Keratinocyte (primary cell): ENCODE data around the gene SPG11. TPM values are rescaled to one million over a fixed set of nuclear protein-coding genes. Genes with fewer than 3 reads are reported as not detected.
A peak's percentile ranks its signal among the peaks of the same experiment; 100 is the strongest.

Experiments used
- DNase-seq: peaks from one replicate; pipeline ENCODE4 v3.0.0-alpha.2; 2011; ENCODE audit warnings: low read depth, missing footprints, low spot score
- FAIRE-seq: peaks from 2 replicates; lab custom pipeline; 2011; peaks lifted over from hg19 to GRCh38; lab: Jason Lieb, UNC
- H2AFZ ChIP-seq: 2 replicates; pipeline ENCODE4 v1.6.0; 2012; ENCODE audit warnings: low read length, control low read depth, inconsistent platforms; ENCODE audit not compliant: control insufficient read depth
- H3K27ac ChIP-seq: 2 replicates; pipeline ENCODE4 v1.5.1; 2011; ENCODE audit warnings: low read length; ENCODE audit not compliant: control insufficient read depth, insufficient read depth
- H3K27me3 ChIP-seq: 3 replicates; pipeline ENCODE4 v1.6.0; 2011; ENCODE audit warnings: low read length; ENCODE audit not compliant: control insufficient read depth, insufficient read depth; ENCODE audit errors: extremely low read depth
- H3K36me3 ChIP-seq, 2 experiments: 2 replicates in 1 of 2; 3 replicates in 1 of 2; pipeline ENCODE4 v1.5.1; 2011; ENCODE audit warnings: low read length in 2 of 2, mild to moderate bottlenecking in 1 of 2; ENCODE audit not compliant: control insufficient read depth in 2 of 2, insufficient read depth in 2 of 2; ENCODE audit errors: extremely low read depth in 1 of 2
- H3K4me1 ChIP-seq: 3 replicates; pipeline ENCODE4 v1.5.1; 2011; ENCODE audit warnings: low read length; ENCODE audit not compliant: control insufficient read depth, insufficient read depth; ENCODE audit errors: extremely low read depth
- H3K4me2 ChIP-seq: 3 replicates; pipeline ENCODE4 v1.6.0; 2011; ENCODE audit warnings: low read depth, low read length; ENCODE audit not compliant: control insufficient read depth, insufficient read depth; ENCODE audit errors: extremely low read depth
- H3K4me3 ChIP-seq, 3 experiments: fragments of 200-600 bp in 1 of 3; sonication (generic) in 1 of 3; 2 replicates in 2 of 3; 3 replicates in 1 of 3; pipeline ENCODE4 v1.5.1; 2011 to 2016; ENCODE audit warnings: low read length in 3 of 3, mild to moderate bottlenecking in 3 of 3, control low read depth in 2 of 3, inconsistent platforms in 1 of 3, low read depth in 1 of 3, mixed read lengths in 1 of 3, mixed run types in 1 of 3, moderate library complexity in 1 of 3; ENCODE audit not compliant: control insufficient read depth in 2 of 3, insufficient read depth in 2 of 3; ENCODE audit errors: extremely low read depth in 1 of 3
- H3K79me2 ChIP-seq: 2 replicates; pipeline ENCODE4 v1.6.0; 2012; ENCODE audit warnings: low read length; ENCODE audit not compliant: control insufficient read depth, insufficient read depth
- H3K9ac ChIP-seq: 3 replicates; pipeline ENCODE4 v1.6.0; 2011; ENCODE audit warnings: low read length; ENCODE audit not compliant: control insufficient read depth, insufficient read depth; ENCODE audit errors: extremely low read depth
- H3K9me1 ChIP-seq: 3 replicates; pipeline ENCODE4 v1.6.0; 2011; ENCODE audit warnings: low read length; ENCODE audit not compliant: control insufficient read depth, insufficient read depth; ENCODE audit errors: extremely low read depth
- H3K9me3 ChIP-seq: 2 replicates; pipeline ENCODE4 v1.5.1; 2012; ENCODE audit warnings: low read depth, low read length; ENCODE audit not compliant: control insufficient read depth
- H4K20me1 ChIP-seq: 3 replicates; pipeline ENCODE4 v1.6.0; 2011; ENCODE audit warnings: low read length; ENCODE audit not compliant: control insufficient read depth, insufficient read depth; ENCODE audit errors: extremely low read depth
- EZH2 ChIP-seq: IDR thresholded peaks from one replicate; pipeline ENCODE4 v1.6.1; 2012; ENCODE audit warnings: inconsistent platforms, mild to moderate bottlenecking, low read length, moderate library complexity
- dilution Hi-C: fragments of 300-500 bp; cut with MboI; formaldehyde crosslinking; loops from one replicate; pipeline ENCODE4 v1.7.0; 2020; ENCODE audit warnings: low sequenced_read_pairs; ENCODE audit not compliant: extremely low pct_ligation_motif_present
- polyA plus RNA-seq, 5 experiments: library from polyadenylated mRNA; depleted of rRNA in 3 of 5; stranded (reverse) in 3 of 5; stranded (forward) in 1 of 5; unstranded in 1 of 5; fragments of >200 nt; gene quantifications; 1 replicate in 1 of 5; 2 replicates in 3 of 5; 3 replicates in 1 of 5; pipeline versions ENCODE4 v1.2.1 to v1.2.3, GENCODE V29; 2011 to 2012; ENCODE audit warnings: missing spikeins in 2 of 5, low read depth in 1 of 5, low replicate concordance in 1 of 5
- TF ChIP-seq, protein P1 (sequence below), 3 experiments: IDR thresholded peaks in 1 of 3; conservative IDR thresholded peaks in 1 of 3; optimal IDR thresholded peaks in 1 of 3; 2 replicates in 2 of 3; 3 replicates in 1 of 3; pipeline versions ENCODE3 to v1.5.1; 2011; ENCODE audit warnings: low read length in 3 of 3, mild to moderate bottlenecking in 3 of 3, moderate library complexity in 2 of 3, control low read depth in 1 of 3, inconsistent platforms in 1 of 3; ENCODE audit not compliant: insufficient read depth in 2 of 3; ENCODE audit errors: extremely low read depth in 1 of 3

SPG11 gene
- polyA plus RNA-seq, 1 donor (not counting 4 experiments of a cell fraction or from before 2014, with no cell fraction given) = 41.5 TPM

DNA sequence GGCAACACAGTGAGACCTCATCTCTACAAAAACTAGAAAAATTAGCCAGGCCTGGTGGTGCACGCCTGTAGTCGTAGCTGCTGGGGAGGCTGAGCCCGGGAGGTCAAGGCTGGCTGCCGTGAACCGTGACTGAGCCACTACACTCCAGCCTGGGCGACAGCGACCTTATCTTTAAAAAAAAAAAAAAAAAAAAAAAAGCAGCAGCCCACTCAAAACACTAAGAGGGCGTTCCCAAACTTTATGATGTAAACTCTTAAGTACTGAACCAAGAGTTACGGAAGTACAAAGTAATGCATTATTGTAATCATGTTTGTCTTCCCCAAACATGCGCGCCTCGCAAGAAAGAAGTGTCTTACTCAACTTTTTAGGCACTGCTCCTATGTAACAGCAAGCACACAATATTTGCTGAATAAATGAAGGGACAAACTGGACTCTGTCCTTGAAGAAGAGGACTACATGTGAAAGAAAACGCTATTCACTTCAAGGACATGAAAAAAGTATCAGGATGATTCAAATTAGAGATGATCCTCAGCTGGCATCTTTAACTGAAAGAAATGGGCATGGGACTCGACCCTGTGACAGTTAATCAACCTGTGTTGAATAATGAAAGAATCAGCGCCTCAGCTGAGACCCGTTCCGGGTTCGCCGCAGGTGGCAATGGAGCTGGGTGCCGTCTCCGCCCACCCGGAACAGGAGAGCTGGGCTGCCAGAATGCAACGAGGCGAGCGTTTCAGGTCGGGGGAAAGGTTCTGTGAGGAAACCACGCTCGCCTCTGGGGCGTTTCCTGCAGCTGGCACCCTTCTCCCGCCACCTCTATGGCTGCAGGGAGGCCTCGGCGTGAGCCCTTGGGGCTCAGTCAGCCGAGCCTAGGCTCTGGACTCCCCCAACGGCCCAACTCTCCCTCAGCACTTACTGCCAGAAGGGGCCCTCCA, 718 bp downstream of the SPG11 start:
- Histone ChIP-seq H3K9me1 (no peaks in the 10 kb centered on the region), H3K9me3 (no peaks in the 10 kb centered on the region), H3K9ac (peak overlapping the region; percentile 92), H3K4me1 (peaks cover 10% of the 10 kb centered on the region), H3K4me2 (peak overlapping the region; percentile 84), H3K36me3 (peaks cover 2 to 6% of the 10 kb centered on the region in 2 experiments), H3K79me2 (peaks cover 17% of the 10 kb centered on the region), H4K20me1 (no peaks in the 10 kb centered on the region), H3K4me3 (peak overlapping the region; percentile 85 to 100 (median 96)), H3K27me3 (no peaks in the 10 kb centered on the region), H3K27ac (peak overlapping the region; percentile 86), H2AFZ (peak overlapping the region; percentile 89)
- DNase-seq (no peak), FAIRE-seq (peak; percentile 23)
- TF ChIP-seq EZH2 = no peak
- TF ChIP-seq, protein P1, sequence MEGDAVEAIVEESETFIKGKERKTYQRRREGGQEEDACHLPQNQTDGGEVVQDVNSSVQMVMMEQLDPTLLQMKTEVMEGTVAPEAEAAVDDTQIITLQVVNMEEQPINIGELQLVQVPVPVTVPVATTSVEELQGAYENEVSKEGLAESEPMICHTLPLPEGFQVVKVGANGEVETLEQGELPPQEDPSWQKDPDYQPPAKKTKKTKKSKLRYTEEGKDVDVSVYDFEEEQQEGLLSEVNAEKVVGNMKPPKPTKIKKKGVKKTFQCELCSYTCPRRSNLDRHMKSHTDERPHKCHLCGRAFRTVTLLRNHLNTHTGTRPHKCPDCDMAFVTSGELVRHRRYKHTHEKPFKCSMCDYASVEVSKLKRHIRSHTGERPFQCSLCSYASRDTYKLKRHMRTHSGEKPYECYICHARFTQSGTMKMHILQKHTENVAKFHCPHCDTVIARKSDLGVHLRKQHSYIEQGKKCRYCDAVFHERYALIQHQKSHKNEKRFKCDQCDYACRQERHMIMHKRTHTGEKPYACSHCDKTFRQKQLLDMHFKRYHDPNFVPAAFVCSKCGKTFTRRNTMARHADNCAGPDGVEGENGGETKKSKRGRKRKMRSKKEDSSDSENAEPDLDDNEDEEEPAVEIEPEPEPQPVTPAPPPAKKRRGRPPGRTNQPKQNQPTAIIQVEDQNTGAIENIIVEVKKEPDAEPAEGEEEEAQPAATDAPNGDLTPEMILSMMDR (optimal IDR thresholded peaks at IDR 0.05 in 1 of 3, IDR thresholded peaks at IDR 0.05 in 1 of 3, conservative IDR thresholded peaks at IDR 0.05 in 1 of 3; ENCODE audit: extremely low read depth in 1 of 3, insufficient read depth in 2 of 3, low read length in 3 of 3) = no peak
- dilution Hi-C loops = no loop called here

DNA sequence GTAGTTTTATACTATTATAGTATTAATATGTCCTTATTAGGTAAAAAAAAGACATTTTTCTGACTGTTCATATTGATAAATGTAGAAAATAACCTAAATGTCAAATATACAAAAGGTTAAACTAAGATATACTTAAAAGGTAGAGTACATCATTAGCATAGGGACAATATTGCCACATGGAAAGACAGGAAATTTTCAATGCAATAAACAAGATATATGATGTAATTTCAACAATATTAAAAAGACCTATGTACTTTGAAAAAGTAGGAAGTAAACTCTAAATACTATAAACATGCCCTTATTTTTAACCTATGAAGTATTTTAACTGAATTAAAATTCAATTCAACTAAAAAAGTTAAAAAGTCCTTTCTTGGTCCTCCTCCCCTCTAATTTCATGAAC, 1.9 kb downstream of the SPG11 start:
- Histone ChIP-seq H3K27me3 (no peaks in the 10 kb centered on the region), H3K79me2 (peaks cover 17% of the 10 kb centered on the region), H4K20me1 (no peaks in the 10 kb centered on the region), H3K9me1 (no peaks in the 10 kb centered on the region), H3K4me1 (peaks cover 10% of the 10 kb centered on the region), H3K4me3 (no peak overlapping the region), H3K27ac (no peak overlapping the region), H2AFZ (no peak overlapping the region), H3K9me3 (no peaks in the 10 kb centered on the region), H3K36me3 (peaks cover 2 to 10% of the 10 kb centered on the region in 2 experiments), H3K4me2 (peak overlapping the region; percentile 84), H3K9ac (no peak overlapping the region)
- TF ChIP-seq EZH2 = no peak
- TF ChIP-seq, protein P1 (optimal IDR thresholded peaks at IDR 0.05 in 1 of 3, IDR thresholded peaks at IDR 0.05 in 1 of 3, conservative IDR thresholded peaks at IDR 0.05 in 1 of 3; ENCODE audit: extremely low read depth in 1 of 3, insufficient read depth in 2 of 3, low read length in 3 of 3) = no peak
- FAIRE-seq = no peak
- DNase-seq = no peak
- dilution Hi-C loops = no loop called here
